ENCODE results near the gene SLC5A9. TPM values are rescaled to one million over a fixed set of nuclear protein-coding genes. Genes with fewer than 3 reads are reported as not detected.

Gene SLC5A9
- total and polyA plus RNA-seq, 2 of the 4 experiments (the other 2 are of a cell fraction), result not detected

DNA sequence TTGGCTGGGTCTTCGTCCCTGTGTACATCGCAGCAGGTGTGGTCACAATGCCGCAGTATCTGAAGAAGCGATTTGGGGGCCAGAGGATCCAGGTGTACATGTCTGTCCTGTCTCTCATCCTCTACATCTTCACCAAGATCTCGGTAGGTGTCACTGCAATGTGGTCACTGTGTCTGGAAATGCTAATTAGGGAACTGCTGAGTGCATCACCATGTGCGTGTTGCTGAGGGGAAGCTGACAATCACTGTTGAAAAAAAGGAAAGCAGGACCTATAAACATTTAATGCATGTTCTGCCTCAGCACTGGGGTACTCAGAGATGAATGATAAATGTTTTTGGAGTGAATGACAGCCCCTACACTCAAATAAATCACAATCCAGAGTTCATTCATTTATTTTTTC is 6.8 kb downstream of the SLC5A9 start:
- no peaks in the 10 kb centered on the region for H3K79me1 ChIP-seq (ENCODE audit: low read depth in 1 of 2, low read length in 2 of 2)
- no TSS peak for BruUV-seq (replicated peaks)
- no peak overlapping the region for H3K9ac ChIP-seq (ENCODE audit: low read depth, low read length)
- H3K23ac ChIP-seq (ENCODE audit: low read depth, low read length), result no peak overlapping the region
- ChIA-PET POLR2A (ENCODE audit: unreplicated experiment) (no interaction called here), CTCF (no interaction called here)
- no peaks in the 10 kb centered on the region for H4K20me1 ChIP-seq (ENCODE audit: insufficient read depth, low read length)
- WGBS, 2 experiments (ENCODE audit: extremely low coverage in 2 of 2, insufficient read length in 1 of 2), result 20% methylated on average over 1 of the region's 6 CpGs; no CpG with 5 or more reads in 1 of the 2 experiments
- intact Hi-C loops (cut with micrococcal nuclease), result no loop called here
- no peak overlapping the region for H3K14ac ChIP-seq (replicated peaks; ENCODE audit: low read depth, low read length)
- no peak overlapping the region for H3K4me3 ChIP-seq (ENCODE audit: insufficient read depth, low read depth, low read length)
- no peaks in the 10 kb centered on the region; the same call in 1 of the 2 replicates for H3K9me3 ChIP-seq (ENCODE audit: control insufficient read depth, insufficient read depth, low read length)
- H4K91ac ChIP-seq (ENCODE audit: insufficient read depth, low read depth, low read length), result no peak overlapping the region
- H3K36me3 ChIP-seq (ENCODE audit: control insufficient read depth, insufficient read depth, low read length), result no peaks in the 10 kb centered on the region
- no peak overlapping the region for H2BK120ac ChIP-seq (ENCODE audit: low read depth, low read length)
- no peak overlapping the region for H4K5ac ChIP-seq (ENCODE audit: low read depth, low read length)
- no peak overlapping the region for H3K18ac ChIP-seq (ENCODE audit: low read depth, low read length)
- H2BK5ac ChIP-seq (ENCODE audit: low read depth, low read length, poor library complexity, severe bottlenecking), result no peak overlapping the region
- H3K4ac ChIP-seq (ENCODE audit: low read depth, low read length), result no peak overlapping the region
- H3K4me2 ChIP-seq (ENCODE audit: low read depth, low read length), result no peak overlapping the region
- H2BK15ac ChIP-seq (ENCODE audit: low read depth, low read length), result no peak overlapping the region
- no peak overlapping the region for H2AFZ ChIP-seq (replicated peaks; ENCODE audit: low read length, poor library complexity)
- H3K4me1 ChIP-seq (ENCODE audit: control insufficient read depth, insufficient read depth, low read length), result no peaks in the 10 kb centered on the region
- dilution Hi-C loops (cut with HindIII; ENCODE audit: low sequenced_read_pairs, unreplicated experiment), result no loop called here
- no peak overlapping the region for H4K8ac ChIP-seq (ENCODE audit: low read depth in 2 of 2, low read length in 2 of 2)
- DNase-seq (no peak), ATAC-seq (ENCODE audit: low read depth) (no peak)
- TF ChIP-seq CHD1 (IDR thresholded peaks at IDR 0.05; ENCODE audit: low read depth, low read length) (no peak), MAZ (IDR thresholded peaks at IDR 0.05; ENCODE audit: borderline replicate concordance, low read depth, low read length) (no peak), RCOR1 (IDR thresholded peaks at IDR 0.05; ENCODE audit: insufficient replicate concordance, low read length) (no peak), CEBPB (IDR thresholded peaks at IDR 0.05; ENCODE audit: low read depth, low read length) (no peak), FOS (IDR thresholded peaks at IDR 0.05; ENCODE audit: low read depth, low read length) (no peak), SMC3 (IDR thresholded peaks at IDR 0.05; ENCODE audit: low read depth, low read length) (no peak), CTCF (conservative IDR thresholded peaks at IDR 0.05; ENCODE audit: low read depth, low read length) (no peak), NFE2L2 (IDR thresholded peaks at IDR 0.05; ENCODE audit: low read depth, low read length) (no peak), POLR2A (IDR thresholded peaks at IDR 0.05; ENCODE audit: low read depth, low read length) (no peak), RAD21 (IDR thresholded peaks at IDR 0.05; ENCODE audit: low read length) (no peak), MAFK (IDR thresholded peaks at IDR 0.05; ENCODE audit: low read depth, low read length) (no peak), BHLHE40 (IDR thresholded peaks at IDR 0.05; ENCODE audit: low read depth, low read length) (no peak), MXI1 (IDR thresholded peaks at IDR 0.05; ENCODE audit: borderline replicate concordance, low read depth, low read length) (no peak), RFX5 (IDR thresholded peaks at IDR 0.05; ENCODE audit: low read depth, low read length) (no peak)
- TF ChIP-seq, protein P1, sequence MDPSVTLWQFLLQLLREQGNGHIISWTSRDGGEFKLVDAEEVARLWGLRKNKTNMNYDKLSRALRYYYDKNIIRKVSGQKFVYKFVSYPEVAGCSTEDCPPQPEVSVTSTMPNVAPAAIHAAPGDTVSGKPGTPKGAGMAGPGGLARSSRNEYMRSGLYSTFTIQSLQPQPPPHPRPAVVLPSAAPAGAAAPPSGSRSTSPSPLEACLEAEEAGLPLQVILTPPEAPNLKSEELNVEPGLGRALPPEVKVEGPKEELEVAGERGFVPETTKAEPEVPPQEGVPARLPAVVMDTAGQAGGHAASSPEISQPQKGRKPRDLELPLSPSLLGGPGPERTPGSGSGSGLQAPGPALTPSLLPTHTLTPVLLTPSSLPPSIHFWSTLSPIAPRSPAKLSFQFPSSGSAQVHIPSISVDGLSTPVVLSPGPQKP (IDR thresholded peaks at IDR 0.05; ENCODE audit: borderline replicate concordance, low read depth, low read length), result no peak
- TF ChIP-seq, protein P2, sequence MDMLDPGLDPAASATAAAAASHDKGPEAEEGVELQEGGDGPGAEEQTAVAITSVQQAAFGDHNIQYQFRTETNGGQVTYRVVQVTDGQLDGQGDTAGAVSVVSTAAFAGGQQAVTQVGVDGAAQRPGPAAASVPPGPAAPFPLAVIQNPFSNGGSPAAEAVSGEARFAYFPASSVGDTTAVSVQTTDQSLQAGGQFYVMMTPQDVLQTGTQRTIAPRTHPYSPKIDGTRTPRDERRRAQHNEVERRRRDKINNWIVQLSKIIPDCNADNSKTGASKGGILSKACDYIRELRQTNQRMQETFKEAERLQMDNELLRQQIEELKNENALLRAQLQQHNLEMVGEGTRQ (IDR thresholded peaks at IDR 0.05; ENCODE audit: low read depth, low read length), result no peak
- H3K9me1 ChIP-seq (ENCODE audit: insufficient read depth, low read length), result no peaks in the 10 kb centered on the region
- no peak overlapping the region for H2AK9ac ChIP-seq (replicated peaks; ENCODE audit: low read depth, low read length, poor library complexity)
- no peak overlapping the region for H3K27ac ChIP-seq (ENCODE audit: insufficient read depth, low read length)
- H2BK20ac ChIP-seq (ENCODE audit: low read depth, low read length), result no peak overlapping the region
- H3K56ac ChIP-seq (ENCODE audit: extremely low read depth, insufficient read depth, low read length), result no peak overlapping the region
- H2AK5ac ChIP-seq (ENCODE audit: low read depth, low read length), result no peak overlapping the region
- H3K27me3 ChIP-seq (ENCODE audit: control insufficient read depth, insufficient read depth, low read length), result no peaks in the 10 kb centered on the region; the same call in 1 of the 2 replicates
- in situ Hi-C loops (cut with MboI; ENCODE audit: low sequenced_read_pairs), result no loop called here
